HTERT RPE-1 (cell line): Measurements from ENCODE around the gene GRM7.

Experiments
- in situ Hi-C: fragments of 300-500 bp; cut with MboI; formaldehyde crosslinking; loops from 4 replicates; pipeline ENCODE4 v1.14.3; 2020; ENCODE audit warnings: low sequenced_read_pairs

GRM7 gene

GRCh38 chr3:7385635-7386034, 524.7 kb downstream of the GRM7 start:
- in situ Hi-C loops = no loop called here

GRCh38 chr3:7388026-7388425, 527.1 kb downstream of the GRM7 start:
- in situ Hi-C loops = no loop called here

- in situ Hi-C loops = no loop called here
These were observed 531.3 kb downstream of the GRM7 start for GRCh38 chr3:7392206-7392605.

- in situ Hi-C loops = no loop called here
These were observed 533.2 kb downstream of the GRM7 start for GRCh38 chr3:7393944-7394605.

DNA sequence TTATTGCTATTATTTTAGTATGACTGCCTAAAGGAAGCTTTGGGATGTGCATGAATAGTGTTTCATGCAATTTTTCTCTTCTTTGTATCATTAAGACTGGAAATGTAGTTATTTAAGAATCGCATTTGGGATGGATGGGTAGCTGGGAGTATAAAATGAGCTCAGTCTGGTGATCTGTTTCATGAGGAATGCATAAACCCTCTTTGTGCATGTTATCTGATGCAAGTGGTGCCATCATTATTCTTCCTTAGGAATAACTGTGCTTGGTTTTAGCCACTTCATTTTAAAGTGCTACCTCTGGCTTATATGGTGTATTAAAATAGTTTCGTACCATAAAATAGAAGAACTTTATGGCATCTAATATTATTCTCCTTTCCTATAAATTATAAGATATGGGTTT, 535.6 kb downstream of the GRM7 start:
- in situ Hi-C loops = no loop called here

GRCh38 chr3:7397097-7397496, 536.2 kb downstream of the GRM7 start:
- in situ Hi-C loops = no loop called here

- in situ Hi-C loops = no loop called here
These were observed 539.4 kb downstream of the GRM7 start for GRCh38 chr3:7400360-7400759.

- in situ Hi-C loops = no loop called here
These were observed 540.5 kb downstream of the GRM7 start for GRCh38 chr3:7401418-7401817.

DNA sequence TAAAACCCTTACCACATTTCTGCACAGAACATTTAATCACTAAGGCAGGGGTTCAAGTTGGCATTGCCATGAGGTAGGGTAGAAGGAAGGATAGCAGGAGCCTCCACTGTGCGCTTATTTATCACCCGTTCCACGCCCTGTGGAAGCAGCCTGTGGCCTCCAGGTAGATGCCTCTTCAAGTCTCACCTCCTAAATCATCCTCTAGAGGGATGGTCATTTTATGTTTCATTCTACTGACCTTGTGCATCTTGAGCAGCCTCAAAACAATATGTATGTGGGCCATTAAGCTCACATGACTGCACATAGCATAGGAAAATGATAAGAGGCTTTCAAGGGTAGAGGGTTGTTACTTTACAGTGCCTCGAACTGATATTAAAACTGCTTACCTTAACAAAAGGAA, 546.2 kb downstream of the GRM7 start:
- in situ Hi-C loops = no loop called here

GRCh38 chr3:7410782-7411181, 549.9 kb downstream of the GRM7 start:
- in situ Hi-C loops = no loop called here

DNA sequence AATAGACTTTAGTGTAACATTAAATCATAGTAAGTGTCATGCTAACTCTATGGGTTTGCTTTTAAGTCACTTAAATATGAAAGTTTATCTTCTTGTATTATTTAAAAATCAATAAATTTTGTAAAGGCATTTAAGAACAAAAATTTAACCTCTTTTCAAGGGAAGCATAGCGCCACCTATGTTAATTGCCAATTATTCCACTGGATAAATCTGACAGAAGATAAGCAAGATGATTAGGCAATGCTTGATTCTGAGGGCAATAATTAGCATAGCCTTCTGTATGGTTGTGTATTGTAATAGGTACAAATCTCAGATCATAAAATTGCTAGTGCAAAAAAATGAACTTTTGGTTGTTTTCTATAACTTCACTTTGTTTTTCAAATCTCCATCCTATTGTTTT, 560.1 kb downstream of the GRM7 start:
- in situ Hi-C loops = no loop called here

- in situ Hi-C loops = no loop called here
These were observed 562.1 kb downstream of the GRM7 start for GRCh38 chr3:7423036-7423435.

DNA sequence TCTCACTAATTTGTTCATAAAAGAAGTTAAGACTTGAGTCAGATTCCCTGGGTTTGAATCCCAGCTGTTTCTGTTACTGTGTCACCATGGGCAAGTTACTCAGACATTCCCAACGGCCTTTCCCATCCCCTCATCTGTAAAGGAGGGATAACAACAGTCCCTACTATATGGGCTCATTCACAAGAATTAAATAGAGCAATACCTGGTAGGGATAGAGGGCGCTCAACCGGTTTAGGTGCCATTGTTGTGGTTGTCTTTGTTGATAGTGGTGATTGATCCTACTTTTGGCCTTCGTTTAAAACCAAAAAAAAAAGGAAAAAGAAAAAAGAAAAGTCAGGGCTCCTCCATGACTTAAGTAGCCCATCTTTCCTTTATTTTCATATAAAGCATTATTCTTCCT, 563.1 kb downstream of the GRM7 start:
- in situ Hi-C loops = no loop called here

DNA sequence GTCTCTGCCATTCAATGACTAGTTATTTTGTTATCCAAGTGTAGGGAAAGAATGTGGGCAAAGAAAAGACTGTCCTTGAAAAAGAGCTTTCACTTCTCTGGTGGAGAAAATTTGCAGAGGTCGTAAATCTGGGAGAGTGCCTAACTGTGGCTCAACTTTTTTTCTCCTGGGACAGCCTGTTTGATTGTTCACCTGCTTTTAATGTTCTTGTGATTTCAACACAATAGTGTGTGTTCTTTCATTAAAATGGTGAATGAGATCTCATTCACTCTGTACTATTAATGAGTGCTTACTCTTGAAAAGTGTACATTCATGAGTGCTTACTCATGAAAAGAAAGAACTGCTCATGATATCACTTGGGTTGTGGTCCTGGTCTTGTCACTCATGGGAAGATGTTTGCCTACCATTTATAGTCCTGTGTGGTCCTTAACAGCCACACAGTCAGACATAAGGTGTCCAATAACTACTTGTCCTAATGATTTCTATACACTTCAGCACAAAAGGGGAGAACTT, 567.3 kb downstream of the GRM7 start:
- in situ Hi-C loops = no loop called here

DNA sequence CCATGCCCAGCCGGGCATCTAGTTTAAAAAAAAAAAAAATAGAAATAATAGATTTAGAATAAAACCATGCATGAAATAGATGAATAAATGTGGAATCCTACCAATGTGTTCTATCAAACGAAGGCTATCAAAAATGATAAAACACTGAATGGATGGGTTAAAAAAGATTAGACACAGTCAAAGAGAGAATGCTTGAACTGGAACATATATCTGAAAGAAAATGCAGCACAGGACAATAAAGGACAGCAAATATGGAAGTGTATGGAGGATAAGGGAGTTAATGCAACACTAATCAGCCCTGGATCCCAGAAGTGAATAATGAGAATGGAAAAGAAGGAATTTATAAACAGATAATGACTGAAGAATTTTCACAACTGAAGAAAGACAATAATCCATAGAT, 571.7 kb downstream of the GRM7 start:
- in situ Hi-C loops = no loop called here

- in situ Hi-C loops = no loop called here
These were observed 572.2 kb downstream of the GRM7 start for GRCh38 chr3:7433073-7433472.

- in situ Hi-C loops = no loop called here
These were observed 575.6 kb downstream of the GRM7 start for GRCh38 chr3:7436542-7436941.

DNA sequence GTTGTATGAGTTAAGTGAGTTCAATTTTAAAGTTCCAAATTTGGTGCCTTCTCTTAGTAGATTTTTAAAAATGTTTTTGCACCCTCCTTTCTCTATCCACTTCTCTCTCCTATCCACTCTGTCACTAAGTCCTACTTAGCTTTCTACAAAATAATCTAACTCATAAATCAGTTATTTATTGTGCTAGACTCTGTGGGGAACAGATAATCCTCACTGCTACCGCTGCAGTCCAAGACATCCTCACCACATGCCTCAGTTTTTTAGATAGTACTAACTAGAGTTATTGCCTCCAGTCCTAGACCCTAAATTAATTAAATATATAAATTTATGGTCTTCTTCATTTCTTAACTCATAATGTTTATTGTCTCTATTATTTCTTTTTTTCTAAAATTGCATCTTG, 576.3 kb downstream of the GRM7 start:
- in situ Hi-C loops = no loop called here

DNA sequence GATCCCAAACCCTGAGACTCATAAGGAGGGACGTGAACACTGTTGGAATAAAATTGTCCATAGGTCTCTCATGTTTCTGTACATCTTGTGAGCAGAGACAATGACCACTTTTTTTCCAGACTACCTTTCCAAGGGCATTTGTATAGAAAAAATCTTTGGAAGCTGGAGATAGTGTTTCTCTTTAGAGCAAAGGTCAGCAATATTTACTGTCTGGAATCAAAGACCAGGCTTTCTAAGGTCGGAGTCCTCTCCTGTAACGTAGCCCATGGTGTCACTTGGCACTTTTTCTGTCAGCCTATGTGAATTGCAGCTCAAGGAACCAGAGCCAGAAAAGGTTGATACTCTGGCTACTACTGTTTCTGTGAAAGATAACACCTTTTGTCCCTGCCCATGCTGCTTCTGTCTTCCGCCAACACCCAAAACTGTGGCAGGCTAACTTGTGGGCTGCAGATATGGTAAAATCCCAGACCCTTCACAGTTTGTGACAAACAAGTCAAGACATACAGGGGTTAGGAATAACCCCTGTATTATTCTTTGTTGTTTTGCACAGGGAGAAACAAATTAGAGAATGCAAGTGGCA, 578.3 kb downstream of the GRM7 start:
- in situ Hi-C loops = no loop called here

- in situ Hi-C loops = no loop called here
These were observed 584.0 kb downstream of the GRM7 start for GRCh38 chr3:7444886-7445285.

GRCh38 chr3:7445331-7445730, 584.4 kb downstream of the GRM7 start:
- in situ Hi-C loops = no loop called here

DNA sequence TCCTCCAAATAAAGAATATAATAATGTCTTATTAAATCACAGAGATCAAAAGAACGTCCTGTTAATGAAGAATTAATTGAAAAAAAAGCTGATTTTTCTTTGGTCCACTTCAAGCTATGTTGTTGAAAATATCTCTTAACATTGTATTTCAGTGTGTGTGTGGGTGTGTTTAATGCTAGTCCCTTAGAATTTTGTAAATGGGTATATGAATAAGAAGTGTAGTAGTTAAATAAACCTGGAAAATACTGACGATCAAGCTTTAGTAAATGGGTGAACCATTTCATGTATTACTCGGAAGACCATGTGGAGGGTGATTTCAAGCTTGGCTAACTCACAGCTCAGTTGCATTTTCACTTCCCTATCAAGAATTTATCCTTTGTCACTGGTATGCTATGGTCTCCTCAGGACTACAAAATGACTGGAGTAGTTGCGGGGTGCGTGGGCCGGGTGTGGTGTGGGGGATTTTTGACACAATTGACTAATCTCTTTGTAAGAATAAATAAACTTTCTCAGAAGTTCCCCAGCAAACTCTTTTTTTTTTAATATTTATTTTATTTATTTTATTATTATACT, 586.4 kb downstream of the GRM7 start:
- in situ Hi-C loops = no loop called here

DNA sequence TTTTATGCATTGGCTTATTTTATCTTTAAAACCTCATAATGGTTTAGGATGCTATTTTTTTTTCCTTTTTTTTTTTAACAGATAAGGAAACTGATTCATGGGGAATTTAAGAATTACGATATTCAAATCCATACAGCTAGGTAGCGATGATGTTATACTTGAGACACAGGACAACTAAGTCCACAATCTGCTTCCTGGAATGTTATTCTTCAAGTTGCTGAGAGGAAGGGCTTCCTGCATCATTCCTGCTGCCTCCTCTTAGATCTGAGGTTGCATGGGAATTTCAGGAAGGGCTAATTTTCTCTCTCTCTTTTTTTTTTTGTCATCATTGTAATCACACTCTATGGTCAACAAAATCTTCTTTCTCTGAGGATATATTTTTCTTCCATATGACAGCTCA, 595.5 kb downstream of the GRM7 start:
- in situ Hi-C loops = no loop called here
